ENCODE results near the gene VIT.
A peak's percentile ranks its signal among the peaks of the same experiment; 100 is the strongest.

The VIT gene

DNA sequence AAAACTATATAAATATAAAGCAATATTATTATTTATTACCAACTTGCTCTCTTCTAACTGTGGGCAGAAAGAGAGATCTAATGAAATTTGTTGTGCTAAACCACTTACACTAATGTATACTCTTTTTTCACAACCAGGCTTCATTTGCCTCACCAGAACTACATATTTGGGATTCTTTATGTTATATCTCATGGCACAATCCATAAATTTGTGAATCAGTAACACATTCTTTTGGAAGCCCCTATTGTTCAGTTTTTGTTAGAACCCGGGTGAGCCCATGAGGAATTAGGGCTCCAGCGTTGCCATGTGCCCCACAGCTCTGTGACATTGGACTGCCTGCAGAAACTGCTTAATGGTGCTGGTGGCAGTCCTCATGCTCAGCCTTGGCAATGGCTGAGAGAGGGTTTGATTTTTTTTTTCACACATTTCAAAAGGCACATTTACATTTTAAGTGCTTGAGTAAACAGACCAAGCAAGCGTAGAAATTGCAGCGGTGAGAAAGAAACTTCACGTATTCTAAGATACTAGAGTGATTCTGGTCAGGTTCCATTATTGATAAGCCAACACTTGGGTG is 15.3 kb downstream of the VIT start:
- no peak for DNase-seq

DNA sequence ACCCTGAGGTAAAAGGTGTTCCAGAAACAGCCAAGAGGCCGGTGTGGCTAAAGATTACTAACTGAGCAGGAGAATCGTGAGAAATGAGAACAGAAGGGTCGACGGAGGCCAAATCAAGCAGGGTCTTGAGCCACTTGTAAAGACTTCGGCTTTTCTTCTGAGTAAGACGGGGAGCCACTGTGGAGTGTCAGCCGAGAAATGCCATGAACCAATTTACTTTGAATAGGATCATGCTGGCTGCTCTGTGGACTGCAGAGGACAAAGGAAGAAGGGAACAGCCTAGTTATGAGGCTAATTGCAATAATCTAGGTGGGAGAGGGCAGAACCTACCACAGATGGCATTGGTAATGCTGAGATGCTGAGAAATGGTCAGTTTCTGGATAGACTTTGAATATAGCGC is 16.8 kb downstream of the VIT start:
- DNase-seq, result no peak

DNA sequence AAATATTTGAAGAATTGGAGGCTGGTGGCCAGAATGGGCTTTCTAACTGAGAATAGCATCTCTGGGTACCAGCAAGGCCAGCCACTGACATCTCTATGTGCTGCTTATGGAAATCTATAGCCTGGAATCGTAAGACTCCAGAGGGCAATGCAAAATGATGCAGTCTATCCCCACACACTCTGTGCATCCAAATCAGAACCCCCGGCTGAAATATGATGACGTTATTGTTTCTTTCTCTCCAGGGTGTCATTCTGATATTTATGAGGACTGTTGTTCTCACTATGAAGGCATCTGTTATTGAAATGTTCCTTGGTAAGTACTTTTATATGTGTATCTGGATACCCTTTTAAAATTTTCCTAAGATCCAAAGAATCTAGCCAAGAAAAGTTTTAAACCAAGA is 19.6 kb downstream of the VIT start:
- no peak for DNase-seq

DNA sequence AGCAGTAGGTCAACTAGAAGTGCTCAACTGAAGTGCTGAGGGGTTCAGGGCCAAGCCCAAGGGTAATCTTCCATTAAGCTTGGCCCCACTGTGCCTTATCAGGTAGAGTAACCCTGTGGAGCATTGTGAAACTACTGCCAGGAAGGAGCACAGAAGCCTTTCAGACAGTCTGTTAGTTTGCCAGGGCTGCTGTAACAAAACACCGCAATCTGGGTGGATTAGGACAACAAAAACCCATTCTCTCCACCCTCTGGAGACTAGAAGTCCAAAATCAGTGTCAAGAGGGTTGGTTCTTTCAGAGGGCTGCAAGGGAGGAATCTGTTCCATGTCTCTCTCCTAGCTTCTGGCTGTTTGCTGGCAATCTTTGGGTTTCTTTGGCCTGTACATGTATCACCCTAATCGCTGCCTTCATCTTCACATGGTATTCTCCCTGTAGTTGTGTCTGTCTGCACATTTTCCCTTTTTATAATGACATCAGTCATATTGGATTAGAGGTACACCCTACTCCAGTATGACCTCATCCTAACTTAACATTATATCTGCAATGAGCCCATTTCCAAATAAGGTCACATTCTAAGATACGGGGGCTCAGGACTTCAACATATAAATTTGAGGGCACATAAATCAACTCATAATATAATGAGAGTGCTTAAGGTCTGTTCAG is 21.2 kb downstream of the VIT start:
- no peak for DNase-seq

DNA sequence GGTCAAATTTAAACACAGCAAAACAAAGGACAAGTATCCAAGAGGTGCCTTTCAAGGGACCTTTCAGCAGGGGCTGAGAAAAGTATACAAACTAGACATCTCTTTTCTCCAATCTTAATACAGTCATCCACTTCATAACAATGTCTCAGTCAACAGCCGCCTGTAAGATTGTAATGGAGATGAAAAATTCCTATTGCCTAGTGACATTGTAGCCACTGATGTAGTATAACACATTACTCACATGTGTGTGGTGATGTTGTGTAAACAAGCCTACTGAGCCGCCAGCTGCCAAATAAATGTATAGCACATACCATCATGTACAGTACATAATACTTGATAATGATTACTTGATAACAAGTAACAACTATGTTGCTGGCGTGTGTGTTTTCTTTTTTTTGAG is 31.0 kb downstream of the VIT start:
- no peak for DNase-seq

DNA sequence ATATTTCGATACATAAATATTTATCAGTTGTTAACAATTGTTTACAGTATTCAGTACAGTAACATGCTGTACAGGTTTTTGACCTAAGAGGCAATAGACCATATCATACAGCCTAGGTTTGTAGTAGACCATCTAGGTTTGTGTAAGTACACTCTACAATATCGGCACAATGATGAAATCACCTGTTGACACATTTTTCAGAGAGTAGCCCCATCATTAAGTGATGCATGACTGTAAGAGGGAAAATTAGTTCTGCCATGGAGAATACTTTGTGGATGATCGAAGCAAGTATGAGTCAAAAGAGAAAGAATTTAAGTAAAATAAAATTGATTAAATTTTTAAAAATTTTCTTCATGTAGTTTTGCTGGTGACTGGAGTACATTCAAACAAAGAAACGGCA is 32.6 kb downstream of the VIT start:
- DNase-seq, result no peak

DNA sequence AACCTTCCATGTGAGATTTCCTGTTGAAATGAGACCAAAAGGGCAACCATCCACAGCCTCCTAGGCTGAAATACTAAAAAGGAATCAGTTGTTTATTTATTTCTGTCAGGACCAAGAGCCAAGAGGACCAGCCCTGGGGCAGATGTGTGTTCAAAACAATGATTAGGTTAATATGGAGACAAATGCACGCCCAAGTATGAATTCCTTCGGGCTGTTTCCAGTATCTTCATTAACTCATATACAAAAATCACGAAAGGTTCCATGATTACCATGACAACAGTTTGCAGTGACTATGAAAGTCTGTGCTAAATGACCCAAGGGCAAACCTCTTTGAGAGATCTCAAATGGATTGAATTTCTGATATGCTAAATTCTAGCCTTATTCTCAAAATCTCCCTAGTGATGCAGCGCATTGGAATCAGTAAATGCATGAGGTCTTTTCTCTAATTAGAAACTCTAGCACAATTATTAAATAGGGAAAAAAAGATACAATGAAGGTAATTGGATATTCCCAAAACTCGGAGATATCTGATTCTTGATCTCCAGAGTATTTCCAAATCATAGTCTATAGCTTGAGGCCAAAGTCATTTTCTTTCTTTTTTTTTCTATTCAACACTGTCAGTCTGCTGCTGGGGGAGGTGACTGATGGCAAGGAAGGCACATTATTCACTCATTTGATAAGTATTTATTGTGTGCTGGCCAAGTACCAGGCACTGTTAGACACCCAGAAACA is 35.6 kb downstream of the VIT start:
- DNase-seq, result no peak

DNA sequence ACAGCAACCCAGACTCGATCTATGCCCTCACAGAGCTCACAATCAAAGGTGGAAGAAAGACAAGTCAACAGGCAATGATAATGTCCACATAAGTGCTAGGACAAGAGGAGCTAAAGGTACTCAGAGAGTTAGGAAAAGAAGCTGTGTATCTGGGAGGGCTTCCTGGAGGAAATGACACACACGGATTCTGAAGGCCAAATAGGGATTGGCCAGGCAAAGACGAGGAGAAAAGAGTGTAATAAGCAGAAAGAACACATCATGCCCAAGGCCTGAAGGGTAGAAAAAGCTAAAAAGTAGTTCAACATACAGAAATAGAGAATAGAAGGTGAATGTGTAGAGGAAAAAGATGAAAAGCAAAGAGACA is 36.1 kb downstream of the VIT start:
- DNase-seq, result no peak

DNA sequence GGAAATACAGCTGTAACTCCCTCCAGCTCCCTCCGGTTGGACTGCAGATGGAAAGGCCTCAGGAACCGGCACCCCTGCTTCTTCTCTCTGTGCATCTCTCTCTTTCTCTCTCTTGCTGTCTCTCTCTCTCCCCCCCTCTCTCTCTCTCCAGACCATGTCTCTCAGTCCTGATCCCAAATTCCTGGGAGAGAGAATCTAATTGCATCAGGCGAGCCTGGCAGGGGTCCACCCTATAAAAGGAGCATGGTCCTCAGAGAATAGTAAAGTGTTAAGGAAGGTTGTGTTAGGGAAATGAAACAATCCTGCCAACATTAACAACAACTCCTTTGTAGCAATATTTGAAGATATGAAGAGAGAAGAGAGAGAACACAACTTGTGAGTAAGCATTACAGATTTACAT is 36.7 kb downstream of the VIT start:
- DNase-seq, result no peak

DNA sequence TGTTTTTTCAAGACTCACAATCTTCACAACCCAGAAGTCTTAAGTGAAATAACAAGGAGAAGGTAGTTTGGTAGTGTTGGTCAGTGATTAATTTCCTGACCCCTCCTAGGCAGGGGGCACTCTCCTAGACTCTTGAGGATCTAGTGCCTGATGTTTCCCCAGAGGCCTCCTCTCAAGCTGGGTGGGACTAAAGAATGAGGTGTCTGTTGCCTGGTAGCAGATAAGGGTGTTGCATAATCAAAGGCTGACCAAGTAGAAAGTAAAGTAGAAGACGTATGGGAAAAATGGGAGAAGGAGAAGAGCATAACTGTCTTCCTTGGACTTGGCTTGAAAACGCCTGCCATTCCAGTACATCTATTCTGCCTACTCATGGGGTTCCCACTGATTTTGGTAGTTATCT is 37.8 kb downstream of the VIT start:
- peak; percentile 59 for DNase-seq

DNA sequence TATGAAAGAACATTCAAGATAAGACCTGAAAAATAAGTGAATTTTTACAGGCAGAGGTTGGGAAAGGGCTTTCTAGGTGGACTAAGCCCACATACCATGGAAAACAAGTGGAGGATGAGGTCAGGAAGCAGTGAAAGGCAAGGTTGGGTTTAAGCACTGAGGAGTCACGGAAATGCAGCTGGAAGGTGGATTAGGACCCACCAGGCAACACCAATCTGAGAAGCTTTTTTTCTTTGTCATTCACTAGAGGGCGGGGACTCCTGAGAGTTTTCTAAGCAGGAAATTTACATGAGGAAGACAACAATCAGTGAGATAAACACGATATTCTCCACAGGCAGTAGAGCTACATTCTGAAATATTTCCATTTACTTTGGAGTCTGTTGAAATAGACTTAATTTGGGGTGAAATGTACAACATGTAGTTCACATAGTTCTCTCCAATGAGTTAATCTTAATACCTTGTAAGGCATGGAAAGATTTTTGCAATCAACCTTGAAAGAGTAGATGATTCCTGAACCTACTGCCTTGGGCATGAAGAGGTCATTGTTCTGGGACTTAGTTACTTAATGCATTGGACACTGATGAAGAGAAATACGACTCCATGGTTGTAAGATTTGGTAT is 40.7 kb downstream of the VIT start:
- DNase-seq, result no peak

DNA sequence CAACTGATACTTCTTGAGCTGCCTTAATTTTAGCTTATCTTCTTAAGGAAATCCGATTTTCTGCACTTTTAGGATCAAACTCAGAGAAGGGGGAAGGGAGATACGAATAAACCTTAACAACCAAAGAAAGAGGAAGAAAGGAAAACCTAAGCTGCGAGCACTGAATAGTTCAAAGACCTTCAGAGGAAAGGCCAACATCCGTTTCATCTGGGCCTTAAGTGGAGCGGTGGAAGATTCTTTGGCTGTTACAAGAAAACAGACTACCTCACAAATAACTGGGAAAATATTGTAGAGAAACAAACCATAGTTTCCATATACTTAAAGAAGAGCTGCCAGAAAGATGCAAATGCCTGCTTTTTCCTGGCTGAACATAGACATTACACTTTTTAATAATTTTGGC is 43.6 kb downstream of the VIT start:
- DNase-seq, result no peak

DNA sequence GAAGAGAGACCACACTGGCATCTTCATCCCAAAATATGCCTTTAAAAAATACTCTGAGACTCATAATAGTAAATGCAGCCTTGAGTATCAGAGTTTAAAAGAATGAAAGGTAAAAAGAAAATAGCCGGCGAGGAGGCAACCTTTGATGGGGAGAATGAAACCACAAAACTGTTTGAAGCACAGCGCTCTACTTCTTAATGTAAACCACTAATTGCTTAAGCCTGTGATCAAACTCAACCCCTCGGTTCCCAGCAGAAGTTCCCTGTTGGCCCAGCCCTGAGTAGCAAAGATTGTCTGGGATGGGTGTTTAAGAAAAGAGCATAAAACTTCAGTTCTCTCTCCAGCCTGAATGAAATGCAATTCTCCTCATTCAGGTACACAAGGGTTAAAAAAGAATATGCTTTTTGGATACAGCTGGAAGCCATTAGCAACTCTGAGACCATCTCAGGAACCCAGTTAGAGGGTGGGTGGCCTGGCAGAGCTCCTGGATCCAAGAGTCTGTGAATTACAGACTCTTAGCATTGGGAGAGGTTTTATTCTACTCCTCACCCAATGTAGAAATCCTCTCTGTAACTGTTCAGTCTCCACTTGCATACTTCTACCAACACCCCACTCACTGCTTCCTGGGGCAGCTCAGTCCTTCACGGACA is 44.8 kb downstream of the VIT start:
- DNase-seq, result no peak

DNA sequence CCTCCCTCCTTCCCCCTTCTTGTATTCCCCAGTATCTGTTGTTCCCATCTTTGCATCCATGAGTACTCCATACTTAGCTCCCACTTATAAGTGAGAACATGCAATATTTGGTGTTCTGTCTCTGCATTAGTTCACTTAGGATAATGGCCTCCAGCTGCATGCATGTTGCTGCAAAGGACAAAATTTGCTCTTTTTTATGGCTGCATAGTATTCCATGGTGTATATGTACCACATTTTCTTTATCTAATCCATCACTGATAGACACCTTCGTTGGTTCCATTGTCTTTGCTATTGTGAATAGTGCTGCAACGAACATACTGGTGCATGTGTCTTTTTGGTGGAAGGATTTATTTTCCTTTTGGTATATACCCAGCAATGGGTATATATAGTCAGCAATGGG is 47.4 kb downstream of the VIT start:
- DNase-seq, result no peak

DNA sequence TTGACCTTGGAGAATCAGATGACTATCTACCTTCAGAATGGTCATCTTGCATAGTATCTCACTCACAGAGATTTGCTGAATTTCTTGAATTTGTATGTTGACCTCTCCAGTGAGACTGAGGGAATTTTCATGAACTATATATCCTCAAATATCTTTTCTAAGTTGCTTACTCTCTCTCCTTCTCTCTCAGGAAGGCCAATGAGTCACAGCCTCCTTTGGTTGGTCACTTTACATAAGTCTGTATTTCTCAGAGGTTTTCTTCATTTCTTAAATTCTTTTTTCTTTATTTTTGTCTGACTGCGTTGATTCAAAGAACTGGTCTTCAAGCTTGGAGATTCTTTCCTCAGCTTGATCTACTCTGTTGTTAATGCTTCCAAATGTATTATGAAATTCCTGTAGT is 51.7 kb downstream of the VIT start:
- DNase-seq, result no peak

DNA sequence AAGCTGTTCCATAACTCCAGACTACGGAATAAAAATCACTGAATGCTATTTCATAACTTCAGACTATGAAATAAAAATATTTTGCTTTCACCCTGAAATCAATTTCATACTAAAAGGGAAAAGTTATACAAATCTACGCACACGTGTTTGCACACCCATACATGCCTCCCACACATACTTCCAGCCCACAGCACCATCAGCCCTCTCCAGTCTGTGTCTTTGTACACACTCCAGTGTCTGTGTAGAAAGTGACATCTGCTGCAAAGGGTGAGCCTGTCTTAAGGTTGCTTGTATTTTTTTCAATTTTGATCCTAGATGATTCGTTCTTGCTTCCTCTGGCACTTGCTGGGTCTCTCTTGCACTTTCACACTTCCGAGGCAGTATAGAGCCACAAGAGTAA is 53.6 kb downstream of the VIT start:
- no peak for DNase-seq

DNA sequence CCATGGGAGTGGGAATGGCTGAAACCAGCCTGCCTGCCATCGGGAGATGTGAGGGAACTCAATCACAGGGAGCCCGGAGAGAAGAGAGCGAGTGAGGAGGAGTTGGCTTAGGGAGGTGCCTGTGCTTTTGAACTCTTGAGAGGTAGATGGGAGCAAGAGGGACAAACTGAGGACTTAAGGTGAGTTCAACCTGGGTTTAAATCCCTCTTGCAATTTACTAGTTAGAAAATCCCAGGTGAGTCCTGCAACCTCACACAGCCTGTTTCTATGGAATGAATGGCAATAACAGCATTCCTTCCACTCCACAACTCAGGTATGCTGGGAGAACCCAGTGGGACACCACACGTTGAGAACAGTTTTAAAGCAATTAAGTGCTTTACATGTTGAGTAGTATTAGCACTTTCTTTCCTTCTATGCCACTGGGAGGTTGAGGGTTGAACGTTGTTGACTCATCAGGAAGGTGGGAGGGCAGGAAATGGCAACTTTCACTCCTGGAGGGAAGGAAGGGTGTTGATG is 57.3 kb downstream of the VIT start:
- DNase-seq, result no peak

DNA sequence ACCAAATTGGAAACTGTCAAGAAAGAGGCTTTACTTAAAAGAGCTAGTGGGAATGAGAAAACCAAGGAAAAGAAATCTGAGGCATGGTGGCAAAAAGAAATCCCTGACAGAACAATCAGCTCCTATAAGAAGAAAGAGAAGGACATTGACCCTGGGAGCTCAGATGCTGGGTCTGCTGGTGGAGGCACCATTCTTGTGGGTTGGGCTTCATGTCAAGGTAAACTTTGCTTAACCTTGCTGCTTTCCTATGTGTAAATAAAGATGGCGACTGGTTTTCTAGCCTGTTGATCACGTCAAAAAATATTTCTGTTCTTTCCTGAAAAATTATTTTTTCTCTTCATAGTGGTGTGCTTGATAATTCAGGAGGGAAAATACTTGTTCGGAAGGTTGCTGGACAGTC is 58.1 kb downstream of the VIT start:
- no peak for DNase-seq

DNA sequence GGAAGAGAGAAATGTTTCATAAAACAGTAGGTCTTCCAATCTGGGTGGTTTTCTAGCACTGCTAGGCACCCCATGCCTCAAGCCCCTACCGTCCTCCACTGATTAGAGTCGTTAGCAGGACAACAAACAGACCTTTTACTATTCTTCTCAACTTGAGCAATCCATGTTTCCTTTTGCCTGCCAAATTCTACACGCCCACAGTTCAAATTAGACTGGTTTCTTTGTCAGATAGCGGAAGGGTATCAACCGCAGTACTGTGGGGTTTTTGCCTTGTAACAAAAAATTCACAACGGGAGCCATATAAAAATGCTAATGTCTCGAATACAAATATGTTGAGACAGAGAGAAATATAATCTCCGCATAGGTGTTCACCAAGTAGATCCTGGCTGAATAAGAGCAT is 59.9 kb downstream of the VIT start:
- no peak for DNase-seq

DNA sequence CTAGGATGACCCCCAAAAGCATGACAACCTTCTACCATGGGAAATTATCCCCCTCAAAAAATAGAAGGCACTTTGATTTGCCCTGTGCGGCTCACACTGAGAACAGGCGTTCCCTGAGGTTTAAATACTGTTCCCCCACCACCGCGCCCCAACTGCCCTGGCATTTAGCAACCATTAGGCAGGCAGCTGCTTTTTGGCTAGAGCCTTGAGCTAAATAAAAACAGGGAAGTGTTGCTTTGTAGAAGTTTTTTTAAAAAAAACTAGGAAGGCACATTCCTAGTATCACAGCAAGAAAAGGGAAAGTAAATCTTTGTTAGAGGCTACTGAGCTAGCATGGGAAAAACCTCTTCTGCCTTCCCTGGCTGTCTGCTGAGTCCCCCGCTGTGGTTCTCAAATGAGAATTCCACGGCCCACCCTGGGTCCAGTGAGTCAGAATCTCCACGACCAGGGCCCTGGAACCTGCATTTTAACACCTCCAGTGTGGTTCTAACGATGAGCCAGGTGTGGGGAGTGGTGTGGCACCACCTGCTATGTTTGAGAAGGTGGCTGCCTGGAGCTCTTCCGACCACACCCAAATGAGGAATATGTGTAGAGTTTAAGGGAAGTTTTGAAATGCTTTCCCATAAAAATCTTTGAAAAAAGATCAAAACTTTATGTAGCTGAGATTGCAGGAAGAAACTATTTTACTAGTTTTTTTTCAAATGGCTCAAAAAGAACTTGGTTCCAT is 66.4 kb downstream of the VIT start:
- no peak for DNase-seq

DNA sequence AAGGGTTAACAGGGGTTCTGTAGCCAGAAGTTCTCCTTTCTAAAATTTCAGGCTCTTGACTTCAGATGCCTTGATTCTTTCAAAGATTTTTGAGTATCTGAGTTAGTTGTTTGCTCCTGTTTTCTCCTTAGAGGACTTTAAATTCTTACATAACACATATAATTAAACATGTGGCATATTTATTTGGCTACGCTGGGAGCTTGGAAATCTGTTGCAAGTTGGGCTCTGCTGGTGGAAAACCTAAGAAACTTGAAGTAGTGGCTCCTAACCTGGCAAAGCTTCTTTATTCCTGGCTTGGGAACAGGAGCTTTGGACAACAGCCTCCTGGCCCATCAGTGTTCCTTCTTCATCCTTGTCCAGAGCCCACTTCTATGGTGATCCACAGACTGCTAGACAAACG is 72.6 kb downstream of the VIT start:
- DNase-seq, result no peak

DNA sequence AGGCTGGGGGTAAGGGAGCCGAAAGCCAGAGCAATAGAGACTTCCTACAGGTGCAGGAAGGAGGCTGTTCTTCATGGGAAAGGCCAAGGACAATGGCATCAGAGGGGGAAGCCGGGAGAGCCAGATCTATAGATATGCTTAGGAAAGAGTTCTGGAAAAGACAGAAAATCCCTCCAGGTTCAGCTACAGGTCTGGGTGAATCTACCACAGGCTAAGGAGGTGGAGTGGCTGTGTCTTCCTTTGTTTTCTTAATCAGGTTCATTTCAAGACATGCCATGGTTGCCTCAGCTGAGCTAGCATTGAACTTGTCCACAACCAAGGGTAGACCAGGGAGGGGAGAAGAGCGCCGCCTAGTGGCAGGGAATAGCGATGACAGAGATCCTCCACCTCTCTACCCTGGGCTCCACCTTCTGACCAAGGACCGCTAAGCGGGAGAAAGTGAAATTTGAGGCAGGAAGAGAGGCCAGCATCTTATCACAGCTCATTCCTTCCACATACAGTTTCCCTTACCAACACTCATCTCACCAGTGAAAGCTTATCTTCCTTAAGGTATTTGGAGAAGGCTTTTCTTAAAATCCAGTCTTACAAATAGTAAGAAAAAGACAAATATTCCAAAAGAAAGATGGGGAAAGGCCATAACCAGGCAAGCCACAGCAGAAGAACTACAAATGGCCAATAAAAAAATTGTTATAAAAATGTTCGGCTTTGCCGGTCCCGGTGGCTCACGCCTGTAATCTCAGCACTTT is 74.2 kb downstream of the VIT start:
- peak; percentile 77 for DNase-seq

All from OCI-M1 (cell line).